Left renal pelvis (tissue), 4 donors: Measurements from ENCODE around the gene RPA4. TPM values are rescaled to one million over a fixed set of nuclear protein-coding genes. Genes with fewer than 3 reads are reported as not detected.
A peak's percentile ranks its signal among the peaks of the same experiment; 100 is the strongest.
"Not testable (repeated sequence)": the region's sequence is repeated elsewhere in the genome, so short reads cannot be mapped to it uniquely, and the experiment has no call there.

Source experiments
- DNase-seq, 4 donors: peaks; one replicate each; pipeline ENCODE4 v3.0.0-alpha.2; 2013; ENCODE audit warnings: low read depth in 4 of 4, low spot score in 3 of 4
- polyA plus RNA-seq, 4 donors: library from polyadenylated mRNA; unstranded; fragments of 120-200 nt; gene quantifications; one replicate each; pipeline ENCODE4 v1.2.1, GENCODE V29; 2013; ENCODE audit not compliant: insufficient read length in 4 of 4

The RPA4 gene
- under 1 TPM in 1 of 4 donors, not detected in 3; 0.09 TPM for polyA plus RNA-seq

- no peak for DNase-seq
Measured at GRCh38 chrX:96883608-96884007, at the start of gene RPA4. Gene RPA4 (plus strand): TSS chrX:96883908. CDS start chrX:96884311, 403 bp downstream.

GRCh38 chrX:96834137-96834536 is 49.6 kb upstream of the RPA4 start:
- no peak for DNase-seq

- DNase-seq, result no peak
Measured at GRCh38 chrX:96835660-96836289, 47.9 kb upstream of the RPA4 start.

- no peak for DNase-seq
Measured at GRCh38 chrX:96837808-96838207, 45.9 kb upstream of the RPA4 start.

- DNase-seq, result no peak
Measured at GRCh38 chrX:96838537-96838936, 45.2 kb upstream of the RPA4 start.

GRCh38 chrX:96841325-96841724 is 42.4 kb upstream of the RPA4 start:
- no peak for DNase-seq

- not testable (repeated sequence) for DNase-seq
Measured at GRCh38 chrX:96841866-96842265, 41.8 kb upstream of the RPA4 start.

GRCh38 chrX:96843566-96843965 is 40.1 kb upstream of the RPA4 start:
- DNase-seq, result peak in 2 of 4 donors; percentile 1 to 7

- DNase-seq, result no peak
Measured at GRCh38 chrX:96846841-96847240, 36.9 kb upstream of the RPA4 start.

- not testable (repeated sequence) for DNase-seq
Measured at GRCh38 chrX:96859422-96859821, 24.3 kb upstream of the RPA4 start.

GRCh38 chrX:96861218-96861617 is 22.5 kb upstream of the RPA4 start:
- DNase-seq, result no peak

- DNase-seq, result no peak
Measured at GRCh38 chrX:96861661-96862060, 22.0 kb upstream of the RPA4 start.

GRCh38 chrX:96884027-96884426 is 319 bp downstream of the RPA4 start:
- DNase-seq, result no peak

GRCh38 chrX:96889726-96890125 is 6.0 kb downstream of the RPA4 start:
- DNase-seq, result no peak

GRCh38 chrX:96906741-96907140 is 23.0 kb downstream of the RPA4 start:
- DNase-seq, result no peak

GRCh38 chrX:96907516-96908272 is 24.0 kb downstream of the RPA4 start:
- DNase-seq, result no peak

GRCh38 chrX:96909291-96909690 is 25.6 kb downstream of the RPA4 start:
- no peak for DNase-seq

GRCh38 chrX:96918864-96919263 is 35.2 kb downstream of the RPA4 start:
- no peak for DNase-seq

- DNase-seq, result no peak
Measured at GRCh38 chrX:96919672-96920071, 36.0 kb downstream of the RPA4 start.

- DNase-seq, result no peak
Measured at GRCh38 chrX:96924581-96924980, 40.9 kb downstream of the RPA4 start.

- DNase-seq, result no peak
Measured at GRCh38 chrX:96929036-96929435, 45.3 kb downstream of the RPA4 start.
